ENCODE results near the gene LCN6. TPM values are rescaled to one million over a fixed set of nuclear protein-coding genes. Genes with fewer than 3 reads are reported as not detected.
A peak's percentile ranks its signal among the peaks of the same experiment; 100 is the strongest.

LCN6 gene
- total and polyA plus RNA-seq, 2 donors (not counting 1 experiment from before 2014, with no cell fraction given): 0.18 TPM; not detected in 1

- no peak for TF ChIP-seq EZH2 (IDR thresholded peaks at IDR 0.05; ENCODE audit: borderline replicate concordance, insufficient read depth, low read depth, low read length, poor library complexity, severe bottlenecking)
- no peak for TF ChIP-seq CTCF (IDR thresholded peaks at IDR 0.05)
- Histone ChIP-seq H4K20me1 (ENCODE audit: control insufficient read depth, insufficient read depth, low read length, poor library complexity, severe bottlenecking) (no peaks in the 10 kb centered on the region), H3K4me3 (ENCODE audit: control extremely low read depth in 1 of 5, extremely low read depth in 1 of 5, insufficient read depth in 1 of 5, low read depth in 2 of 5, low read length in 4 of 5) (no peak overlapping the region), H3K9ac (ENCODE audit: low read length) (no peak overlapping the region), H3K4me1 (ENCODE audit: control insufficient read depth in 2 of 2, insufficient read depth in 2 of 2, low read length in 2 of 2) (peaks cover 55 to 73% of the 10 kb centered on the region in 2 donors), H2AFZ (ENCODE audit: insufficient read depth, low read depth, low read length, poor library complexity, severe bottlenecking) (no peak overlapping the region), H3K79me2 (ENCODE audit: control insufficient read depth, insufficient read depth, low read length) (no peaks in the 10 kb centered on the region), H3K27ac (ENCODE audit: low read length in 2 of 2) (peak overlapping the region; percentile 54 to 61), H3K9me3 (ENCODE audit: control extremely low read depth in 1 of 3, control insufficient read depth in 2 of 3, insufficient read depth in 1 of 3, low read length in 2 of 3) (peaks cover 4 to 72% (median 29%) of the 10 kb centered on the region in 3 donors), H3K27me3 (replicated peaks in 1 of 4; ENCODE audit: control extremely low read depth in 1 of 4, control insufficient read depth in 3 of 4, insufficient read depth in 4 of 4, low read length in 3 of 4) (no peaks in the 10 kb centered on the region), H3K4me2 (replicated peaks; ENCODE audit: low read depth, low read length, poor library complexity, severe bottlenecking) (peak overlapping the region; percentile 60), H3K36me3 (replicated peaks in 1 of 2; ENCODE audit: control extremely low read depth in 1 of 2, control insufficient read depth in 1 of 2, extremely low read depth in 1 of 2, insufficient read depth in 2 of 2, low read length in 1 of 2) (no peaks in the 10 kb centered on the region)
- Mint-ChIP-seq H3K4me3 (peak overlapping the region; percentile 26), H3K27ac (peak overlapping the region; percentile 74), H3K4me1 (peaks cover 59% of the 10 kb centered on the region), H3K9me3 (ENCODE audit: insufficient read depth) (peaks cover 5% of the 10 kb centered on the region), H3K27me3 (no peaks in the 10 kb centered on the region)
- ChIA-PET CTCF (interaction anchor here (1.2 to 2.6 kb wide), 3 partner anchors 17 to 27 kb away, joined by 3 to 14 read pairs (median 5); no protein-coding TSS in a partner anchor), POLR2A (interaction anchor here (1.6 to 2.7 kb wide), 4 partner anchors 9 to 26 kb away, joined by 6 to 11 read pairs (median 8); partner anchors contain the start of gene LCN10)
- peak; percentile 60 for DNase-seq
- intact Hi-C loops (cut with micrococcal nuclease): loop anchor here (10.0 kb wide), 1 partner anchor 209 kb away; the partner anchor contains the start of gene NOTCH1
- no peak for ATAC-seq (ENCODE audit: low read depth)
- WGBS (ENCODE audit: insufficient coverage): 20% methylated on average over 16 of the region's 17 CpGs
These were observed 5.8 kb upstream of the LCN6 start for GRCh38 chr9:136754059-136754572.
